Hepatocyte (in vitro differentiated cells): ENCODE measurements around the gene PIGV.

ENCODE experiments used
- CTCF ChIP-seq: fragments of 200-600 bp; sonication (generic); IDR thresholded peaks from 2 replicates; pipeline ENCODE4 v1.5.1; 2016; ENCODE audit warnings: antibody characterized with exemption, mild to moderate bottlenecking; ENCODE audit not compliant: poor library complexity
- EZH2 ChIP-seq: fragments of 200-600 bp; sonication (generic); IDR thresholded peaks from 2 replicates; pipeline ENCODE4 v1.6.1; 2016; ENCODE audit warnings: antibody characterized with exemption, mild to moderate bottlenecking, borderline replicate concordance

GRCh38 chr1:26749458-26749857 lies 38.3 kb upstream of the PIGV start:
- TF ChIP-seq CTCF (no peak), EZH2 (no peak)
